Measurements from ENCODE around the gene PBRM1. TPM values are rescaled to one million over a fixed set of nuclear protein-coding genes. Genes with fewer than 3 reads are reported as not detected.

Gene PBRM1
- total and polyA plus RNA-seq, 4 donors, result 7.1 to 65.7 (median 38.7) TPM

- Histone ChIP-seq H3K27ac (ENCODE audit: low read depth in 1 of 2, low read length in 2 of 2) (no peak overlapping the region), H3K4me3 (ENCODE audit: low read depth in 1 of 3, low read length in 3 of 3) (no peak overlapping the region), H3K4me1 (ENCODE audit: control insufficient read depth in 4 of 4, insufficient read depth in 4 of 4, low read length in 3 of 4) (no peaks in the 10 kb centered on the region), H3K9me3 (ENCODE audit: control insufficient read depth in 4 of 4, low read length in 3 of 4) (no peaks in the 10 kb centered on the region), H3K36me3 (ENCODE audit: control insufficient read depth in 4 of 4, insufficient read depth in 3 of 4, low read depth in 1 of 4, low read length in 3 of 4) (no peaks in the 10 kb centered on the region), H3K9ac (ENCODE audit: low read depth in 1 of 2, low read length in 2 of 2) (no peak overlapping the region), H3K27me3 (ENCODE audit: control insufficient read depth in 4 of 4, insufficient read depth in 4 of 4, low read length in 3 of 4) (no peaks in the 10 kb centered on the region)
- no peak for DNase-seq (ENCODE audit: low spot score)
- TF ChIP-seq MAX (IDR thresholded peaks at IDR 0.05) (no peak), HNF4A (conservative IDR thresholded peaks at IDR 0.05) (no peak), JUND (IDR thresholded peaks at IDR 0.05) (no peak), ATF3 (IDR thresholded peaks at IDR 0.05) (no peak), ZBTB33 (IDR thresholded peaks at IDR 0.05) (no peak)
- 84% methylated on average over 17 of the region's 17 CpGs for WGBS
These were observed 173.0 kb downstream of the PBRM1 start for GRCh38 chr3:52512727-52513126.

- Histone ChIP-seq H3K27me3 (ENCODE audit: control insufficient read depth in 4 of 4, insufficient read depth in 4 of 4, low read length in 3 of 4) (no peaks in the 10 kb centered on the region), H3K27ac (ENCODE audit: low read depth in 1 of 2, low read length in 2 of 2) (no peak overlapping the region), H3K9me3 (ENCODE audit: control insufficient read depth in 4 of 4, low read length in 3 of 4) (no peaks in the 10 kb centered on the region), H3K4me3 (ENCODE audit: low read depth in 1 of 3, low read length in 3 of 3) (no peak overlapping the region), H3K9ac (ENCODE audit: low read depth in 1 of 2, low read length in 2 of 2) (no peak overlapping the region), H3K4me1 (ENCODE audit: control insufficient read depth in 4 of 4, insufficient read depth in 4 of 4, low read length in 3 of 4) (no peaks in the 10 kb centered on the region), H3K36me3 (ENCODE audit: control insufficient read depth in 4 of 4, insufficient read depth in 3 of 4, low read depth in 1 of 4, low read length in 3 of 4) (no peaks in the 10 kb centered on the region)
- no peak for TF ChIP-seq FOXA1 (IDR thresholded peaks at IDR 0.05)
- no peak for TF ChIP-seq YY1 (IDR thresholded peaks at IDR 0.05)
- TF ChIP-seq TAF1 (conservative IDR thresholded peaks at IDR 0.05), result no peak
- TF ChIP-seq SP1 (IDR thresholded peaks at IDR 0.05), result no peak
- TF ChIP-seq FOXA2 (IDR thresholded peaks at IDR 0.05), result no peak
- no peak for DNase-seq (ENCODE audit: low spot score)
- 70% methylated on average over 8 of the region's 8 CpGs for WGBS
These were observed 173.6 kb downstream of the PBRM1 start for GRCh38 chr3:52512105-52512504.

- TF ChIP-seq NR2F2 (IDR thresholded peaks at IDR 0.05) (no peak), GABPA (IDR thresholded peaks at IDR 0.05 in 1 of 2, conservative IDR thresholded peaks at IDR 0.05 in 1 of 2) (no peak), FOXA2 (IDR thresholded peaks at IDR 0.05) (no peak), YY1 (IDR thresholded peaks at IDR 0.05) (no peak), RAD21 (IDR thresholded peaks at IDR 0.05) (no peak), JUND (IDR thresholded peaks at IDR 0.05) (no peak), HNF4G (IDR thresholded peaks at IDR 0.05) (no peak), REST (IDR thresholded peaks at IDR 0.05) (no peak), FOXA1 (IDR thresholded peaks at IDR 0.05) (no peak), RXRA (IDR thresholded peaks at IDR 0.05) (no peak), HNF4A (conservative IDR thresholded peaks at IDR 0.05) (no peak), CTCF (IDR thresholded peaks at IDR 0.05; ENCODE audit: low read depth, low read length, missing input control) (no peak), ATF3 (IDR thresholded peaks at IDR 0.05) (no peak), TAF1 (conservative IDR thresholded peaks at IDR 0.05) (no peak), MAX (IDR thresholded peaks at IDR 0.05) (no peak), SP1 (IDR thresholded peaks at IDR 0.05) (no peak), ZBTB33 (IDR thresholded peaks at IDR 0.05) (no peak)
- H3K36me3 ChIP-seq (ENCODE audit: control insufficient read depth in 4 of 4, insufficient read depth in 3 of 4, low read depth in 1 of 4, low read length in 3 of 4), result no peaks in the 10 kb centered on the region
- no peak for DNase-seq (ENCODE audit: low spot score)
- H3K27me3 ChIP-seq (ENCODE audit: control insufficient read depth in 4 of 4, insufficient read depth in 4 of 4, low read length in 3 of 4), result no peaks in the 10 kb centered on the region
- H3K9me3 ChIP-seq (ENCODE audit: control insufficient read depth in 4 of 4, low read length in 3 of 4), result no peaks in the 10 kb centered on the region
- H3K27ac ChIP-seq (ENCODE audit: low read depth in 1 of 2, low read length in 2 of 2), result no peak overlapping the region
- H3K9ac ChIP-seq (ENCODE audit: low read depth in 1 of 2, low read length in 2 of 2), result no peak overlapping the region
- H3K4me3 ChIP-seq (ENCODE audit: low read depth in 1 of 3, low read length in 3 of 3), result no peak overlapping the region
- 90% methylated on average over 7 of the region's 7 CpGs for WGBS
- H3K4me1 ChIP-seq (ENCODE audit: control insufficient read depth in 4 of 4, insufficient read depth in 4 of 4, low read length in 3 of 4), result no peaks in the 10 kb centered on the region
These were observed 174.2 kb downstream of the PBRM1 start for GRCh38 chr3:52511509-52511908.

Data from liver (tissue), 9 donors.